Smooth muscle cell of bladder (primary cell): ENCODE measurements around the gene LIPI. TPM values are rescaled to one million over a fixed set of nuclear protein-coding genes. Genes with fewer than 3 reads are reported as not detected.

ENCODE experiments used
- total RNA-seq: library from RNA; depleted of rRNA; stranded (reverse); fragments of >200 nt; gene quantifications from 2 replicates; pipeline ENCODE4 v1.2.3, GENCODE V29; 2014

LIPI gene
- not detected in 2 replicates for total RNA-seq

DNA sequence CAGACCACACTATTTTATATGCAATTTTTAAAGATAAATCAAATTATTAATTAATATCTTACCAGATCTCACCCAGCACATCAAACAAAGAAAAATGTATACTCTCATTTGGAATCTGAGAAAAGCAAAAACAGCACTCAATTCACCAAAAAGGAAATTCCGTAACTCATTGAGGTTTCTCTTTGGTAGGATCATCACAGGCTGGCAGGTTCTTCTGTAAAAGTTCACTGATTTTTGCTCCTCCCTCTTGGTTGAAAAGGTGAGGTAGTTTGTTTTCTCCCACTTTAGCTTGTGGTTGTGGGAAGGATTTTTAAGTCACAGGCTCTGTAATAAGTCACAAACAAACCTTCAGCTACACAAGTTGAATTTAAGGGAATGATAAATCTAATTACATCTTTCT, at the start of gene LIPI:
Gene LIPI, minus strand, starts transcription at position 218 of the 400 bp plus-strand sequence. Its CDS starts 110 bp downstream, at position 108.

DNA sequence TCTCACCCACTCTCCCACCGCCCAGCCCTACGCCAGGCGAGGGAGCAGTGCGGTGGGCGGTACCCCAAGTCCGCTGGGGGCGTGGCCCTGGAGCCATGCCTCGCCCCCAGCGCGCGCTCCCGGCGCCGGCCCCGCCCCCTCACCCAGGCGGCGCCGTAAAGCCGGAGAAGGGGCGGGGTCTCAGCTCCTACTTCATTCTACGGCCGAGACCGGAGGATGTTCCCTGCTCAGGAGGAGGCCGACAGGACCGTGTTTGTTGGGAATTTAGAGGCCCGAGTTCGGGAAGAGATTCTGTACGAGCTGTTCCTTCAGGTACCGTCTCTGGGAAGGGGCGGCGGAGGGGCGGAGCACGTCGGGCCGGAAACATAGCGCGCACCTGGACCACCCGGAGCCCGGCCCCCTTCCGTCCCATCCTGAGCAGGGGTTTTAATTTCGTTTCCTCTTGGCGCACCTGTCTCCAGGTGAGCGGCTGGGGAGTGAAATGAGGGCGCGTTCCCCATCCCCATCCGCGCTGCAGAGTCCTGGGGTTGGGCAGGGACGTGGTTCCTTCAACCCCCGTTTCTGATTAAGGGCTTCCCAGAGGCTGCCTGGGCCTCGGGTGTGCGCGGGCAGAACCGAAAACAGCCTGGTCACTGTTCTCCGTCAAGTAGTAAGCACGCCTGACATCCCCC, 5.4 kb upstream of the LIPI start, which contains the start of gene RBM11:
Gene RBM11, plus strand, starts transcription at position 187 of the 671 bp plus-strand sequence. Its CDS starts 30 bp downstream, at position 217.

Other genes with a start within 250 kb of the LIPI start
- not detected in 2 replicates for gene RBM11, start 5.2 kb upstream of the LIPI start, total RNA-seq
- 53.6 and 61.2 TPM in 2 replicates for gene HSPA13, start 172.2 kb upstream of the LIPI start, total RNA-seq